GM19035 (cell line): Measurements from ENCODE around the gene HMCES.
A peak's percentile ranks its signal among the peaks of the same experiment; 100 is the strongest.

Experiments used
- ATAC-seq: cut with Tn5 transposase; IDR thresholded peaks from one replicate; pipeline ENCODE4 v1.9.1; 2021; ENCODE audit not compliant: unreplicated experiment

The HMCES gene

GRCh38 chr3:129304146-129304961 is 25.7 kb downstream of the HMCES start:
- ATAC-seq = no peak

GRCh38 chr3:129304962-129305222 is 26.2 kb downstream of the HMCES start:
- ATAC-seq = no peak

- ATAC-seq = no peak
These were observed 27.0 kb downstream of the HMCES start for GRCh38 chr3:129305592-129306091.

- no peak for ATAC-seq
These were observed 30.0 kb downstream of the HMCES start for GRCh38 chr3:129308636-129309035.

GRCh38 chr3:129310111-129311011 is 31.7 kb downstream of the HMCES start:
- ATAC-seq = no peak

- no peak for ATAC-seq
These were observed 32.6 kb downstream of the HMCES start for GRCh38 chr3:129311054-129311902.

- no peak for ATAC-seq
These were observed 33.5 kb downstream of the HMCES start for GRCh38 chr3:129312021-129312639.

- no peak for ATAC-seq
These were observed 34.2 kb downstream of the HMCES start for GRCh38 chr3:129312671-129313414.

- ATAC-seq = no peak
These were observed 34.7 kb downstream of the HMCES start for GRCh38 chr3:129313415-129313664.

GRCh38 chr3:129313665-129314385 is 35.2 kb downstream of the HMCES start:
- no peak for ATAC-seq

GRCh38 chr3:129314386-129315222 is 35.9 kb downstream of the HMCES start:
- ATAC-seq = peak; percentile 28

- ATAC-seq = peak; percentile 7
These were observed 36.7 kb downstream of the HMCES start for GRCh38 chr3:129315223-129315997.

GRCh38 chr3:129315998-129316247 is 37.3 kb downstream of the HMCES start:
- no peak for ATAC-seq

- ATAC-seq = peak; percentile 46
These were observed 37.8 kb downstream of the HMCES start for GRCh38 chr3:129316248-129317013.

- no peak for ATAC-seq
These were observed 38.5 kb downstream of the HMCES start for GRCh38 chr3:129317014-129317771.

- ATAC-seq = no peak
These were observed 39.2 kb downstream of the HMCES start for GRCh38 chr3:129317848-129318247.

- no peak for ATAC-seq
These were observed 40.3 kb downstream of the HMCES start for GRCh38 chr3:129318921-129319320.
